SK-N-DZ (cell line): ENCODE results near the gene TRIM69.
"Not testable (repeated sequence)": the region's sequence is repeated elsewhere in the genome, so short reads cannot be mapped to it uniquely, and the experiment has no call there.

Experiments used
- DNase-seq: peaks from one replicate; pipeline ENCODE4 v3.0.0-alpha.2; 2015; ENCODE audit warnings: low spot score

Gene TRIM69

GRCh38 chr15:44739222-44739847, 3.0 kb downstream of the TRIM69 start:
- DNase-seq: not testable (repeated sequence)

DNA sequence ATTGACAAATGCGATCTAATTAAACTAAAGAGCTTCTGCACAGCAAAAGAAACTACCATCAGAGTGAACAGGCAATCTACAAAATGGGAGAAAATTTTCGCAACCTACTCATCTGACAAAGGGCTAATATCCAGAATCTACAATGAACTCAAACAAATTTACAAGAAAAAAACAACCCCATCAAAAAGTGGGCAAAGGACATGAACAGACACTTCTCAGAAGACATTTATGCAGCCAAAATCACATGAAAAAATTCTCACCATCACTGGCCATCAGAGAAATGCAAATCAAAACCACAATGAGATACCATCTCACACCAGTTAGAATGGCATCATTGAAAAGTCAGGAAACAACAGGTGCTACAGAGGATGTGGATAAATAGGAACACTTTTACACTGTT, 7.1 kb downstream of the TRIM69 start:
- DNase-seq: not testable (repeated sequence)

DNA sequence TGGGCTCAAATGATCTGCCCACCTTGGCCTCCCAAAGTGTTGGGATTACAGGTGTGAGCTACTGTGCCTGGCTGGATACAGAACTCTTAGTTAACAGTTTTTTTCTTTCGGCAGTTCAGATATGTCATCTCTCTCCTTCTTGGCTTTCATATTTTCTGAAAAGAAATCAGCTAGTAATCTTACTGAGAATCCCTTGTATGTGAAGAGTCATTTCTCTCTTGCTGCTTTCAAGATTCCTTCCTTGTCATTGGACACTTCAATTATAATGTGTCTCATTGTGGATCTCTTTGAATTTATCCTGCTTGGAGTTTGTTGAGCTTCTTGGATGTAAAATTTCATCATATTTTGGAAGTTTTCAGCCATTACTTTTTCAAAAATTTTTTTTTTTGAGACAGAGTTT, 17.0 kb downstream of the TRIM69 start:
- no peak for DNase-seq

GRCh38 chr15:44763187-44763586, 26.9 kb downstream of the TRIM69 start:
- no peak for DNase-seq

DNA sequence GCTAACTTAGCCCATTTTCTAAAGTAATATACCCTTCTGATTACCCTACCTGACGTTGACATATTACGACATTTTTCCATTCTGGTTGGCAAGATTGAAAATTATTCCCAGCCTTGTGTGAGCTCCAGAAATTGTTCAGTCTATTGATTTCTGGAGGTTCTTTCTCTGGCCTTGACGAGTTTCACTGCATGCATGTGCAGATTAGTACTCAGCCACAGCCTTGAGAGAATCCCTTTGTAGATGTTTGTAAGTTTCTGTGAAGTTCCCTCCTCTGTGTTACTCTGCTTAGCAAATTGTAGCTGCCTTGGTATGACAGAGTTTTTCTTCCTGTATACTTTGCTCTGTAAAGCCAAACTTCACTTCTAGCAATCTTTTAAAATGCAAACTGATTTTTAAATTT, 27.5 kb downstream of the TRIM69 start:
- DNase-seq: no peak

DNA sequence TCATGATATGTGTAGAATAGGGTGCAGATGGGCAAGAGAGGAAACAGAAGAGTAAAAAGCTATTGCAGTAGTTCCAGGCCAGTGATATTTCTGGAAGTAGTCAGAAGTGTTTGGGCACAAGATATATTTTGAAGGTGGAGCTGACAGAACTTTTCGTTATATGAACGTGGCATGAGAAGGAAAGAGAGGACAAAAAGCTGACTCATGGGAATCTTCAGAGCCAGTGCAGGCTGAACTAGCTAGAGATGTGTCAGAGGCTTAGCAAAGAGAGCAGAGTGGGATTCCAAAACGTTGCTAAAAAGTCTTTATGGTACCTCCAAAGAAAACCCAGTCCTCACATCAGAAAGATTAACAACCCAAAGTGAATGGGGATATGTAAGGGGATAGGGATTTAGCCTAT, 28.7 kb downstream of the TRIM69 start:
- DNase-seq: no peak

DNA sequence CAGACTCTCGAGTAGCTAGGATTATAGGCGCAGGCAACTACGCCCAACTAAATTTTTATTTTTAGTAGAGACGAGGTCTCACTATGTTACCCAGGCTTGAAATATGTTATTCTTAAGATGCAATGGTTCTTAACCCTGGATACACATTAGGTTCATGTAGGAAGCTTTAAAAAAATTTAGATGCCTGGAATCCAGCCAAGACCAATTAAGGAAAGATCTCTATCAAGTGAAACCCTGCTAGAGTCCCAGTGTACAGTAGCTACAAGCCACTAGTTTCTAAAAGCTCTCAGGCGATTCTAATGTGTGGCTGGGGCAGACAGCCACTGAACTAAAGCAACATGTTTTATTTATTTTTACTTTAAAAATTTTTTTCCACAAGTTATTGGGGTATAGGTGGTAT, 33.2 kb downstream of the TRIM69 start:
- no peak for DNase-seq

- not testable (repeated sequence) for DNase-seq
Observed at GRCh38 chr15:44770715-44771114, 34.4 kb downstream of the TRIM69 start.

DNA sequence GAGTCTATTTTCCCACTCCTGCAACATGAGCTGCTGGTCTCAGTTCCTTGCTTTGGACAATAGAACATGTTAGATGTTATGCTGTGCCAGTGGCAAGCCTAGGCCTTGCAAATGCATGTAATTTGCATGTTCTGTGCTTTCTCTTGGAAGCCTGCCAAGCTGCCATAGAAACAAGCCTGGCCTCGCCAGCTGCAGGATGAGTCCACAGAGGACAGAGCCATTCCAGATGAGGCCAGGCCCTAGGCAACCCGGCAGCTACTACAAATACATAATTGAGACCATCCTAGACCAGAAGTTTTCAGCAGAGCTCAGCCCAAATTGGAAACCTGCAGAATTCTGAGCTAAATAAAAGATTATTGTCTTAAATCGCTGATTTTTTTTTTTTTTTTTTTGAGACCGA, 39.6 kb downstream of the TRIM69 start:
- DNase-seq: peak; percentile 90

GRCh38 chr15:44779761-44780160, 43.4 kb downstream of the TRIM69 start:
- DNase-seq: no peak

DNA sequence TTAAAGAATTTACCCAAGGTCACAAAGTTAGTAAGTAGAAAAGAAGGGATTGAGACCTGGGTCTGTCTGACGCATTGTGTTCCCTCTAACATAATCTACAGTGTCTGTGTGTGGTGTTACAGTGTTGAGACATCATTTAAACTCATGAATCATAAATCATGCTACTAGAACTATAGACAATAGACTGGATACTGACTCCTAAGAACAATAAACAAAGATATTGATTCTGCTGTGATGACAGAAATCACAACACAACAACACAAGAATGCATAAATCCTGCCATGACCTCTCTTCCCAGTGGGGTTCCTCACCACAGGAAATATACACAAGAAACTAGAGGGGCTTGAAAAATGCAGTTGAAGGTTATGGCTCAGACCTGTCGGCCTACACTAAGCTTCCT, 44.3 kb downstream of the TRIM69 start:
- no peak for DNase-seq

DNA sequence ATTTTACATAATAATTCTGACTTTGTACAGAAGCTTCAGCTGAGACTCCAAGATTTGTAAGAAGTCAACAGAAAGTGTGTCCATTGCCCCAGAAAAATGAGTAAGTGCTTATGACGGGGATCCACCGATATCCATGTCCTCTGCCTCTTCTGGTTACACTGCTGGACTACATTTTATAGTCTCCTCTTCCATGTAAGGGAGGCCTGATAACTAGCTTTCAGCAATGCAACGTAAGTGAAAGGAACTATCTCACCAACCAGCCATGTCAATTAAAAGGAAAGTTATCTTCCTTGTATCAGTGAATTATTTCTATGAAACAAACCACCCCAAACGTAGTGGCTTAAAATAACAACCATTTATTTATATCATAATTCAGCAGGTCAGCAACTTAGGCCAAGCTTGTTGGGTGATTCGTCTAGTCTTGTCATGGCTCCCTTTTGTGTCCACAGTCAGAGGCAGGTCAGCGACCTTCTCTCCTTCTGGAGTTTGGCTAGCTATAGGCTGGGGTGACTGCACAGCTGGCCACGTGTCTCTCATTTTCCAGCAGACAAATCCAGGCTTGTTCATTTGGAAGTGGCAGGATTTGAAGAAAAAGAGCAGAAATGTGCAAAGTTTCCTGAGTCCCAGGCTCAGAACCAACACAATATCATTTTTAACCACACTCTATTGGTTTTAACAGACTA, 44.9 kb downstream of the TRIM69 start:
- no peak for DNase-seq

- no peak for DNase-seq
Observed at GRCh38 chr15:44782516-44782915, 46.2 kb downstream of the TRIM69 start.

- not testable (repeated sequence) for DNase-seq
Observed at GRCh38 chr15:44784918-44785274, 48.6 kb downstream of the TRIM69 start.

DNA sequence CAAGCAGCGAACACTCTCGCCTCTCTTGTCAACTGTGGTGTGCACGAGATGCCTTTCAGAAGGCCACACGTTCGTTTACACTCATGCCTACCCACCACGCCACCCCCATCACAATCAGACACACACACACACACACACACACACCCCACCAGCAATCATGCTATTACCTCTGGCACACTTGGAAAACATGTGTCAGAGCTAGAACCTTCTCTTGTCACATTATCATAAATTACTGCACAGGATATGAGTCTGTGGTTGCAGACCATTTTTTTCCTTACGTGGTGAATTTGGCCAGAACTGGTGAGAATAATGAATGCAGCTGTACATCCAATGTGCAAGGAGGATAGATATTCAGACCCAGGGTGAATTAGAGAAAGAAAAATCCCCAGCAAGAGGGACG, 52.4 kb downstream of the TRIM69 start:
- DNase-seq: no peak

DNA sequence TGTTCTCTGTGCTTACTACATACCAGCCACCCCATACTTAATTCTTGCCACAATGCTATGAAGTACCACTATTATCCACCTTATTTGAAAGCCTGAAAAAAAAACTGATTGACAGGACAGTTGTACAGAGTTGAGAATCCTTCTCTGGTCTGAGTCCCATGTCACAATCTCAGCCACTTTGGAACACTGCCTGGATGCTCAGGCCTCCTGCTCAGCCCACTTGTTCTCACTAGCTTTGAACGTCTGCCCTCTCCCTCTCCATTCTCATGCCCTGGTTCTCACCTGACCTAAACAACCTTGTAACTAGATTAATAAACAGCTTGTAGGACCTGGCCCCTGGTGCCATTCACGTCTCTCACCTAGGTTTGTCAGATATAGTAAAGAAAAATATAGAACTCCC, 53.9 kb downstream of the TRIM69 start:
- no peak for DNase-seq

- DNase-seq: no peak
Observed at GRCh38 chr15:44790656-44791055, 54.3 kb downstream of the TRIM69 start.

- DNase-seq: no peak
Observed at GRCh38 chr15:44792715-44793114, 56.4 kb downstream of the TRIM69 start.

DNA sequence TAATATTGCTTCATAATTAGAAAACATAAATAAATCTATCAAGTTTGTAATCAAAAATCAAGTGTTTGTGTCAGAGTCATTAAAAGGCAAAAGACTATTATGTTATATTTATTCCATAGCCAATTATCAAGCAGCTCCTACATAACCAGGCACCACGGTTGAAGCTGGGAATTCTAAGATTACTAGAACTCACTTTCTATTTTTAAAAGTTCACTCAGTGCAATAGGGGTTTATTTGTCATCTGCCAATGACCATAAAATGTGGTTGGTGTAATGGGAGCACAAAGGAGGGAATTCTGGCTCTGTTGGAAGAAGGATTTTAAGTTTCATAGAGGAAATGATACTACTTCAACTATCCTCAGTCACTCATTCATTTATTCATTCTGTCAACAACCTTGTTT, 57.7 kb downstream of the TRIM69 start:
- no peak for DNase-seq

DNA sequence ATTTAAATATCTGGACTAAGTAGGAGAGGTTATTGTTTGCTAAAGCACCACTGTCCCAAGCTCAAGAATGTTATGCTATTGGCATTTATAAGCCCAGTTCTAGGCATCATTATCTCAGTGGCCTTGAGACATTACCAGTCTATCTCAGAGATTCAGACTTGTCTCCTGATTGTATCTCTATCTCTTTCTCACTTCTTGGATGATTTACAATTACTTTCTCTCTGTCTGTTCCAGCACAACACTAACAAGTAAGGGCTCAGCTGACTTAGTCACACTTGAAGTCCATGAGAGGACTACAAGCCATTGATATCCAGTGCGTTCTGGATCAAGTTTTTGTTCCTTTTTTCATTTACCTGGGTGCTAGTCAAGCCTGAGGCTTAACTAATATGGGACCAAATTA, 60.2 kb downstream of the TRIM69 start:
- no peak for DNase-seq

- DNase-seq: no peak
Observed at GRCh38 chr15:44798826-44799225, 62.5 kb downstream of the TRIM69 start.

- DNase-seq: no peak
Observed at GRCh38 chr15:44801364-44801763, 65.0 kb downstream of the TRIM69 start.

- no peak for DNase-seq
Observed at GRCh38 chr15:44801797-44802196, 65.5 kb downstream of the TRIM69 start.

- DNase-seq: no peak
Observed at GRCh38 chr15:44802336-44802735, 66.0 kb downstream of the TRIM69 start.
